Measurements from ENCODE around the gene EFCAB8.
"Not testable (repeated sequence)": the region's sequence is repeated elsewhere in the genome, so short reads cannot be mapped to it uniquely, and the experiment has no call there.

Gene EFCAB8

GRCh38 chr20:32975121-32975520, 116.4 kb downstream of the EFCAB8 start:
- DNase-seq = not testable (repeated sequence)

GRCh38 chr20:32975698-32976674, 117.3 kb downstream of the EFCAB8 start:
- no peak for DNase-seq

DNA sequence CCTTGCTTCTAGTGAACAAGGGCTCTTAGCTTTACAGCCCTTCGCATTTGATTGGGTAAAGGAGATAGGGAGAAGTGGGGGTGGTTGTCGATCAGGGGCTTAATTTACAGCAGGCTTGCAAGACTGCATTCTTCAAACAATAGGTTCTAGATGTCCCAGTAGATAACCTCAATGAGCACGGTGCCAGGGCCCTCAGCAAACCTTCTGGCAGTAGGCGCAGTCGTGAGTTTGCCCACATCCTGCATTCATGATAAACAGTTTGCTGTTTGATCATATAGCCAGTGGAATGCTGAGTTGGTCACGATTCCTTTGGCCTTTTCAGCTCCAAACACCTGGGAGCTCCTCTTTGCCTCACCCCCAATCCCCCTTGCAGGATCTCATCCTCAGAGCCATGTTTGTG, 118.0 kb downstream of the EFCAB8 start:
- no peak for DNase-seq

- no peak for DNase-seq
Measured at GRCh38 chr20:32977281-32978008, 118.7 kb downstream of the EFCAB8 start.

DNA sequence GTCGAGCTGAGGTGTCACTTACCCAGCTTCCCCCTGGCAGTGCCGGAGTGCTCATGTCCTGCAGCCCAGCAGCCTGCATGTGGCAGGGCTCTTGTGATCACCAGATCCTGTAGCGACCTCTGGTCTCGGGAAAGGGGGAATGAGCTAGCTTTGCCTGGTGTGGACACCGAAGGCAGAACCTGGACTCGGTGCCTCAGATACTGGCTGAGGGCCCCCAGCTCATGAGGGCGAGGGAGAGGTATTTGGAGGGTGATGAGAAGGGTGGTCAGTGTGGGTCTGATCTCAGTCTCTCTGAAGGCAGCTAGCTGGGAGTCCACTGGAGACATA, 119.2 kb downstream of the EFCAB8 start:
- DNase-seq = no peak

DNA sequence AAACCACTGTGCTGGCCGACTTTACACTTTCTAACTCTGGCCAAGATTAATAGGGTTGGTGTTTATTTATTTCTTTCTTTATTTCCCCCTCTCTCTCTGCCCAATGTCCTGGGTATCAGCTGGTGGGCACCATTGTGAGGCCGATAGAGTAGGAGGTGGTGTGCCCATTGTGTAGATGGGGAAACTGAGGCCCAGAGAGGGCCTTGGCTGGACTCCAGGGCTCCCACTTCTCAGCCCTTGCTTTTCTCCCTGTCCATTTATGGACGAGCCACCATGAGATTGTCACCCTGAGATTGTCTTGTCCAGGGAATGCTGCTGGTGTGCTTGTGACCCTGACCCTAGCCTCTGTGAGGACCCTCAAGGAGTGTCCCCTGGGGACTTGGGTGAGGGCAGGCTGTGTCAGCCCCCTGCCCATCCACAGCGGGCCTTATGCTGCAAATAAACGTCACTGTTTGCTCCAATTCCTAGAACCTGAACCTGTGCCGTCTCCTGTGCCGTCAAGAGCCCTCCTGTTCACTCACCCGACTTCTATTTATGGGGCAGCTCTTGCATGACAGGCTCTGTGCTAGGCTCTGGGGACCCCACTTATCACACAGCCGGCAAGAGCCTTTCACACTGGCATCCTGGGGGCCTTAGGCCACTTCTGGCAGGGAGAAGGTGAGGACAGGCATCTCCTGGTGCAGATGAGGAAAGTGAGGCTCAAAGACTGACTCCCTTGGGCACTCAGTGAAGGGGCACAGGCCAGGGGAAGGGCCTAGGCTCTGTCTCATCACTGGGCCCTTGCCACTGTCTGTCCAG, 120.7 kb downstream of the EFCAB8 start:
- no peak for DNase-seq

GRCh38 chr20:32980131-32980941, 121.6 kb downstream of the EFCAB8 start:
- peak; percentile 87 for DNase-seq

DNA sequence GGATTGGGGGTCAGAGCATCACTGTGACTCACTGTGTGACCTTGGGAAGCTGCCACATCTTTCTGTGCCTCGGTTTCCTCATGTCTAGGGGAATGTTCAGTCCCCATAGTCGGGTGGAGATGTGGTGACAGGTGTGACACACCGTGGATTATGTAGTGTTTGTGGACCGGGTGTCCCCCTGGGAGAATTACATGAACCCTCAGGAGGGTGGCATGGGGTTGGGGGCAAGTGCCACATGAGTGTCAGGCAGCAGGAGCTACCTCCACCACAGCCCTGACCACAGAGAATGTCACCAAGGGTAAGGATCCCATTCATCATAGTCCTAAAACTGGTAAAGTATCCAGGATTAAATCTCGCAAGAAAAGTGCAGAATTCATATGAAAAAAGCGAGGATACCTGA, 122.3 kb downstream of the EFCAB8 start:
- DNase-seq = no peak

DNA sequence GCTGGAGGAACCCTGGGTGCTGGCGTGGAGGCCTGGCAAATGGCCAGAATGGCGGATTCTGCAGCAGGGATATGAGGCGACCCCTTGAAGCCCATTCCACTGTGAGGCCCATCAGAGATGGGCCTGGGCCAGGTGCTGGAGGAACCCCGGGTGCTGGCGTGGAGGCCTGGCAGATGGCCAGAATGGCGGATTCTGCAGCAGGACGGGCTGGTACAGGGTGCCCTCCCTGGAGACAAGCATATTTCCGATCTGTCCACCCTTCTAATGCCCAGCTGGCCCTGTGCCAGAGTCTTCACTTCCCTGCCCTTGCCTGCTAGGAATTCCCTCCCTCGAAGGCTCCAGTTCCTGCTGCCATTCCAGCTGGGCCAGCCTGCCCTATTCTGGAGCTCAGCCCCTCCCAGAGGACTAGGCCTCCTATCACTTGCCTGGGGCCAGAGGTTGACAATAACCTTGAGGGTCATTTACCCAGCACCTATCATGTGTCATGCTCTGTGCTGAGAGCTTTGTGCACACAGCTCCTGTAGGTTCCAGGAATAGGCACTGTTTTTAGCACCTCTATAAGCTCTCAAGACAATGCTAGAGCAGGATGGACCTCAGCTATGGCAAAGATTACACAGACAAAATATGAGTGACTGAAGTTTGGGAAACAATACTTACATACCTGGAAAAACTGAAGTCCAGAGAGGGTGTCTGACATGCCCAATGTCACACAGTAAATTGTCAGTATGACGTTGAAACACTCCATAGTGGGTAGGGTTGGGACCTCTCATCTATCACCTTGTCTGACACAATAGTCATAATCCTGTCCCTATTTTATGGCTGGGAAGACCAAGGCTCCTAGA, 124.1 kb downstream of the EFCAB8 start:
- peak; percentile 68 for DNase-seq

- DNase-seq = no peak
Measured at GRCh38 chr20:32983459-32984112, 124.9 kb downstream of the EFCAB8 start.

- DNase-seq = no peak
Measured at GRCh38 chr20:32984196-32984595, 125.5 kb downstream of the EFCAB8 start.

DNA sequence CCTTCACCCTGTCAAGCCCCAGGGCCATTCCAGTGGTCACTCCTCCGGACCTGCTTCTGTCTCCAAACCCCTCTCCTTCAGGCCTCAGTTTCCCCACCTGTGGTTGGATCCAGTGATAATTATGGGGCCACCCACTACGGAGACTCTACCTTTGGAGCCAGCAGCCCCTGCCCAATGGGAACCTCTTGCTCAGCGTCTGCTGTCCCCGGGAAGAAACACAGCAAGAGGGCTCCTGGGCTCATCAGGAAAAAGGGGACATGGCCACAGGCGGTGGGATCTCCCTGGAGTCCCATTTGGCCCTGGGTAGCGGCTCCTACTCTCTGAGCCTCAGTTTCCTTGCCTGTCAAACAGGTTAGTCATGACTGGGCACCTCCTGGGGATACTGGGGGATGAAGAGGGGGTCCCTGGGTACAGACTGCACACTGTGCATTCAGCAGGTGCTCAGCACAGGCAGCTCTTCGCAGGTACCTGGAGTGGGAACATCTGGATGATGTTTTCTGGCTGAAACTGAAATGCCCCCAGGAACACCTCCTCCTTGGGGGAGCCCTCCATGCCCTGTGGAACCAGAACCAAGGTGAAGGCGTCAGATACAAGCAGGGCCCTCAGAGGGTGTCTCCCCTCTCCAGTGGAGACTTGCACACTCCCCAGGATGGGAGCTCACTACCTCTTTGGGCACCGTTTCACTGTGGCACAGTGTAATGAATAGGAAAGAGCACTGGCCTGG, 126.1 kb downstream of the EFCAB8 start:
- no peak for DNase-seq

- no peak for DNase-seq
Measured at GRCh38 chr20:32985596-32985995, 126.9 kb downstream of the EFCAB8 start.

- DNase-seq = no peak
Measured at GRCh38 chr20:32986331-32986966, 127.7 kb downstream of the EFCAB8 start.

- no peak for DNase-seq
Measured at GRCh38 chr20:32987044-32987825, 128.5 kb downstream of the EFCAB8 start.

- DNase-seq = no peak
Measured at GRCh38 chr20:32988008-32988407, 129.3 kb downstream of the EFCAB8 start.

GRCh38 chr20:32989507-32990283, 131.0 kb downstream of the EFCAB8 start:
- no peak for DNase-seq

DNA sequence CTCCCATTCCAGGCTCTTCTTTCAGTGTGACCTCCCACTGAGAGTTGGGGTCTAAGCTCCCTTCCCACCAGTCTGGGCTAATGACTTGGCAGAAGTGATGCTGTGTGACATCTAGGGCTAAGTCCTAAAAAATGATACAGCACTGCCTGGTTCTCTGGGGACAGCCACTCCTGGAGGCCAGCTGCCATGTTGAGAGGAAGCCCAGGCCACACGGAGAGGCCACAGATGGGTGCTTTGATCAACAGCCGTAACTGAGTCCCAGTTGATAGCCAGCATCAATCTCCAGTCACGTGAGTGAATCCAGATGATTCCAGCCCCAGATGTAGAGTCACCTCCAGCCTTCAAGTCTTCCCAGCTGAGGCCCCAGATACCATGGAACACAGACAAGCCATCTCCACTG, 131.7 kb downstream of the EFCAB8 start:
- no peak for DNase-seq
